ENCODE measurements around the gene NPHS2. TPM values are rescaled to one million over a fixed set of nuclear protein-coding genes. Genes with fewer than 3 reads are reported as not detected.
"Not testable (repeated sequence)": the region's sequence is repeated elsewhere in the genome, so short reads cannot be mapped to it uniquely, and the experiment has no call there.

NPHS2 gene
- total RNA-seq, 1 experiment from 2014 or later: not detected

GRCh38 chr1:179550746-179551682 is 24.7 kb downstream of the NPHS2 start:
- in situ Hi-C loops (cut with HindIII; ENCODE audit: low pct_unique_long_range_greater_than_20kb, low sequenced_read_pairs): no loop called here
- DNase-seq (ENCODE audit: low read depth): peak; percentile 53

GRCh38 chr1:179549368-179549700 is 26.4 kb downstream of the NPHS2 start:
- no peak for DNase-seq (ENCODE audit: low read depth)
- in situ Hi-C loops (cut with HindIII; ENCODE audit: low pct_unique_long_range_greater_than_20kb, low sequenced_read_pairs): no loop called here

- DNase-seq (ENCODE audit: low read depth): no peak
- in situ Hi-C loops (cut with HindIII; ENCODE audit: low pct_unique_long_range_greater_than_20kb, low sequenced_read_pairs): no loop called here
Observed at GRCh38 chr1:179548666-179549367, 26.9 kb downstream of the NPHS2 start.

GRCh38 chr1:179547021-179547535 is 28.7 kb downstream of the NPHS2 start:
- in situ Hi-C loops (cut with HindIII; ENCODE audit: low pct_unique_long_range_greater_than_20kb, low sequenced_read_pairs): no loop called here
- DNase-seq (ENCODE audit: low read depth): no peak

DNA sequence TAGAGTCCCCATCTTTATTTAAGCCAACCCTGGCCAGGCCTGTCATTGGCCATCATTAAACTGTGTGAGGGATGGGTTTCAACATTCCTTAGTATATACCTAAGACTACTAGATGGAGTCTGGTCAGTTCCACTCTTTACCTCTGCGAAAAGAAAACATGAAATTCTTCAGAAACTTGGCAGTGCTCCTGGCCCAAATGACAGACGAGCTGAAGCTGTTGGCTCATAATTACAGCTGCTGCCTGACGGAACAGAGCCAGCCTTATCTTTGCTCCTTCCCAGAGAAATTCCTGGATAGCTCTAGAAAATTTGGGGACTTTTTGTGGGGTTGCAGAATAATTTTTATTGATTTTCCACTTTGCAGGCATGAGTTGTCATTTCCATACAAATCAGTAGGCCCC is 30.4 kb downstream of the NPHS2 start:
- DNase-seq (ENCODE audit: low read depth): no peak
- in situ Hi-C loops (cut with HindIII; ENCODE audit: low pct_unique_long_range_greater_than_20kb, low sequenced_read_pairs): no loop called here

DNA sequence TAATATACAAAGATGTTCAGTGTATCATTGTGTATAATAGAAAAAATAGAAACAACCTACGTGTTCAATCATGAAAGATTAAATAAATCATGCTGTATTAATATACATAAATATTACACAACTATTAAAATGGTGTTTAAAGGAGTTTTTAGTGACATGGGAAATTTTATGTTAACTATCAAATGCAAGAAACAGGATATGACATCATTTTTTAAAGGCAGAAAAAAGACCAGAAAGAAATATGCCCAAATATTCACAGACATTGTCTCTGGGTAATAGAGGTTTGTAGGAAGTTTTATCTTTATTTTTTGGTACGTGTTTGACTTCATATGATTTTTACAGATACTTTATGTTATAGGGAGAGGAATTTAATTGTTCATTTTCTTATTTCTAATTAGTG is 34.0 kb downstream of the NPHS2 start:
- in situ Hi-C loops (cut with HindIII; ENCODE audit: low pct_unique_long_range_greater_than_20kb, low sequenced_read_pairs): no loop called here
- DNase-seq (ENCODE audit: low read depth): no peak

DNA sequence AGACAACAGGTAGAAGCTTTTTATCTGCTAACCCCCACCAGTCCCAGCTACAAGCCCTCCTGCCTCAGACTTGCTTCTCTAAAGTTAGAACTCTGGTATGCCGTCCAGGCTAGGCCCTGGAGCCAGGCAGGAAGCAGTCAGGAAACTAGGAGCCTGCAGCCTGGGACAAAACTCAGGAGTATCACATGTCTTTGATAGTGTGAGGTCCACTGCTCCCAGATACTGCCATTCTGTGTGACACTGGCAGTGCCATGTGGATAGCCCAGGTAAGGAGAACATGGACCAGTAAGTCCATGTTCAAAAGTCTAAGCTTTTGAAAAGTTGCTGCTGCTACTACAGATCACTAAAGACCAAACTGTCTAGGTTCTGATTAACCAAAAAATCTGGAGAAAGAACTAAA is 45.4 kb downstream of the NPHS2 start:
- DNase-seq (ENCODE audit: low read depth): no peak
- in situ Hi-C loops (cut with HindIII; ENCODE audit: low pct_unique_long_range_greater_than_20kb, low sequenced_read_pairs): no loop called here

GRCh38 chr1:179529482-179530195 is 46.1 kb downstream of the NPHS2 start:
- in situ Hi-C loops (cut with HindIII; ENCODE audit: low pct_unique_long_range_greater_than_20kb, low sequenced_read_pairs): no loop called here
- no peak for DNase-seq (ENCODE audit: low read depth)

DNA sequence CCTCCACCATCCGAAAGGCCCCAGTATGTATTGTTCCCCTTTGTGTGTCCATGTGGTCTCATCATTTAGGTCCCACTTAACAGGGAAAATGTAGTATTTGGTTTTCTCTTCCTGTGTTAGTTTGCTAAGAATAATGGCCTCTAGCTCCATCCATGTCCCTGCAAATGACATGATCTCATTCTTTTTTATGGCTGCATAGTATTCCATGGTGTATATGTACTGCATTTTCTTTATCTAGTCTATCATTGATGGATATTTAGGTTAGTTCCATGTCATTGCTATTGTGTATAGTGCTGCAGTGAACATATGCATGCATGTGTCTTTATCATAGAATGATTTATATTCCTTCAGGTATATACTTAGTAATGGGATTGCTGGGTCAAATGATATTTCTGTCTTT is 57.2 kb downstream of the NPHS2 start:
- in situ Hi-C loops (cut with HindIII; ENCODE audit: low pct_unique_long_range_greater_than_20kb, low sequenced_read_pairs); DNase-seq (ENCODE audit: low read depth): not testable (repeated sequence)

DNA sequence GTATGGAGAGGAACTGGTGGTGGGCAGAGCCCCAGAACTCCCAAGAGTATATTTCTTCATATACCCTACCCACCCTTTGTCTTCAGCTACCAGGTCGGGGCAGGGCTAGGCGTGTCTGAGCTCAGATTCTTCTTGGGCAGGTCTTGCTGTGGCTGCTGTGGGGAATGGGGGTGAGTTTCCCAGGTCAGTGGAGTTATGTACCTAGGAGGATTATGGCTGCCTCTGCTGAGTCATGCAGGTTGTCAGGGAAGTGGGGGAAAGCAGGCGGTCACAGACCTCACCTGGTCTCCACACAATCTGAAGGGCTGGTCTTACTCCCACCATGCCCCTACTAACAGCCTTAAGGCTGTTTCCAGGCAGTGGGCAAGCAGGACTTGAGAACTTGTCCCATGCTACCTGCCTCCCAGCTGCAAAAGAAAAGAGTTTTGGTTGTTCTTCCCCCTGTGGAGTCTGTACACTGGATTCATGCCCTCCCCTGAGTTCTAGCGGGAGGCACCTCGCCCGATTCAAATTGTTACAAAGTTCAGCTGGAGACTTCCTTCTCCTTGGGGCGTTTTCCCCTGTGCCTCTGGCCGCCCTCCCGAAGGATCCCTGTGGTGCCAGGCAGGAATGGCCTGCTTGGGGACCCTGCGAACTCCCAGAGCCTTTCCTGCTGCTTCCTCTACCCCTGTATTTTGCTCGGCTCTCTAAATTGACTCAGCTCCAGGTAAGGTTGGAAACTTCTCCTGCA is 58.6 kb downstream of the NPHS2 start:
- no peak for DNase-seq (ENCODE audit: low read depth)
- in situ Hi-C loops (cut with HindIII; ENCODE audit: low pct_unique_long_range_greater_than_20kb, low sequenced_read_pairs): no loop called here

DNA sequence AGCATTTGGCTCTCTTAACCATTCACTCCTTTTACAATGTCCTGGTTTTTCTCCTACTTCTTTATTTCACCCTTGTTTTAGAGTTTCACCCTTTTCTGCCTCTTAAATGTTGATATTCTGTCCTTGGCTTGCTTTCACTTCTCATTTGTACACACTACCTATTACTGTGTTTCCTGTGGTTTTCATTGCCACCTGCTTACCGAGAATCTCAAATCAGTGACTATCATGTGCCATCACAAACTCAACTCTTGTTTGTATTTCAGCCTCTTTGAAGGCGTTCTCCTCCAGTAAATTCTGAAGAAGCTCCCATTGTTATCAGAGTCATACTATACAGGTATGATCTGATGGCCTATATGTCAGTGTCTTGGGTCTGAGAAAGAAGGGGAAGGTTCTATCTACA is 65.7 kb downstream of the NPHS2 start:
- in situ Hi-C loops (cut with HindIII; ENCODE audit: low pct_unique_long_range_greater_than_20kb, low sequenced_read_pairs): no loop called here
- DNase-seq (ENCODE audit: low read depth): no peak

GRCh38 chr1:179509384-179509783 is 66.4 kb downstream of the NPHS2 start:
- in situ Hi-C loops (cut with HindIII; ENCODE audit: low pct_unique_long_range_greater_than_20kb, low sequenced_read_pairs): no loop called here
- DNase-seq (ENCODE audit: low read depth): no peak

- in situ Hi-C loops (cut with HindIII; ENCODE audit: low pct_unique_long_range_greater_than_20kb, low sequenced_read_pairs): no loop called here
- DNase-seq (ENCODE audit: low read depth): no peak
Observed at GRCh38 chr1:179506199-179506598, 69.5 kb downstream of the NPHS2 start.

Other genes starting within 250 kb of the NPHS2 start
- 2.0 TPM in 1 of 2 replicates, not detected in the other for gene AXDND1, start 210.0 kb downstream of the NPHS2 start, total RNA-seq (2014; rRNA removed; shearing (Covaris generic); ENCODE audit: low replicate concordance)
- gene TDRD5, start 15.9 kb upstream of the NPHS2 start, total RNA-seq (2014; rRNA removed; shearing (Covaris generic); ENCODE audit: low replicate concordance): not detected in 2 replicates
- gene FAM163A, start 167.3 kb upstream of the NPHS2 start, total RNA-seq (2014; rRNA removed; shearing (Covaris generic); ENCODE audit: low replicate concordance): not detected in 2 replicates